ENCODE results near the gene ZNF821.
"Not testable (repeated sequence)": the region's sequence is repeated elsewhere in the genome, so short reads cannot be mapped to it uniquely, and the experiment has no call there.

The ZNF821 gene

DNA sequence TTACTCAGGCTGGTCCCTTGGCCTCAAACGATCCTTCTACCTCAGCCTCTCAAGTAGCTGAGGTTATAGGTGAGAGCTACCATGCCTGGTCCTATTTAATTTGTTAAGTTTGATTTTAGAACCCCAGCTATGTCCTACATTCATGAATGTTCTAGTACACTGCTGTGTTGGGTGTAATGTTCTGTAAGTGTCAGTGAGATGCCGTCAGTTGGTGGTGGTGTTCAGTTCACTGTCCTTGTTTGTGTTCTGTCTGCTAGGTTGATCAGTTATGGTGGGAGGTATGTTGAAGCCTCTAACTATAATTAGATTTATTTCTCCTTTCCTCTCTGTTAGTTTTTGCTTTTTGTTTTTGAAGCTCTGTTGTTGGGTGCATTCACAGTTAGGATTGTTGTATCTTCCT is 19.6 kb upstream of the ZNF821 start:
- in situ Hi-C loops (cut with MboI; ENCODE audit: low sequenced_read_pairs) = no loop called here

- in situ Hi-C loops (cut with MboI; ENCODE audit: low sequenced_read_pairs) = no loop called here
Measured at GRCh38 chr16:71902656-71903365, 18.8 kb upstream of the ZNF821 start.

GRCh38 chr16:71899171-71899570 is 15.2 kb upstream of the ZNF821 start:
- in situ Hi-C loops (cut with MboI; ENCODE audit: low sequenced_read_pairs) = no loop called here

DNA sequence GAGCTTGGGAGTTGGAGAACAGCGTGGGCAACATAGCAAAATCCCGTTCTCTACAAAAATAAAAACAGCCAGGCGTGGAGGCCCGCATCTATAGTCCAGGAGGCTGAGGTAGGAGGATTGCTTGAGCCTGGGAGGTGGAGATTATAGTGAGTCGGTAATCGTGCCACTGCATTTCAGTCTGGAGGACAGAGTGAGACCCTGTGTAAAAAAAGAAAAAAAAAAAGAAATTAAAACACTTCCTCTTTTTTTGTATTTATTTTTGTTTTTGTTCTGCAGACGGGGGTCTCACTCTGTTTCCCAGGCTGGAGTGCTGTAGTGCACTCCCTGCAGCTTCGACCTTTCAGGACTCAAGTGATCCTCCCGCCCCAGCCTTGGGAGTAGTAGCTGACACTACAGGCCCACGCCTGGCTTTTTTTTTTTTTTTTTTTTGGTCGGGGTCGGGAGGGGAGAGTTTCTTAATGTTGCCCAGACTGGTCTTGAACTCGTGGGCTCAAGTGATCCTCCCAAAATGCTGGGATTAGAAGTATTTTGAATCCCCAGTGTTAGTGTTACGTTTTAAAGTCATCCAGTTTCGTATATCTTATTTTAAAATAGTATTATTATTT is 12.9 kb upstream of the ZNF821 start:
- in situ Hi-C loops (cut with MboI; ENCODE audit: low sequenced_read_pairs) = no loop called here

DNA sequence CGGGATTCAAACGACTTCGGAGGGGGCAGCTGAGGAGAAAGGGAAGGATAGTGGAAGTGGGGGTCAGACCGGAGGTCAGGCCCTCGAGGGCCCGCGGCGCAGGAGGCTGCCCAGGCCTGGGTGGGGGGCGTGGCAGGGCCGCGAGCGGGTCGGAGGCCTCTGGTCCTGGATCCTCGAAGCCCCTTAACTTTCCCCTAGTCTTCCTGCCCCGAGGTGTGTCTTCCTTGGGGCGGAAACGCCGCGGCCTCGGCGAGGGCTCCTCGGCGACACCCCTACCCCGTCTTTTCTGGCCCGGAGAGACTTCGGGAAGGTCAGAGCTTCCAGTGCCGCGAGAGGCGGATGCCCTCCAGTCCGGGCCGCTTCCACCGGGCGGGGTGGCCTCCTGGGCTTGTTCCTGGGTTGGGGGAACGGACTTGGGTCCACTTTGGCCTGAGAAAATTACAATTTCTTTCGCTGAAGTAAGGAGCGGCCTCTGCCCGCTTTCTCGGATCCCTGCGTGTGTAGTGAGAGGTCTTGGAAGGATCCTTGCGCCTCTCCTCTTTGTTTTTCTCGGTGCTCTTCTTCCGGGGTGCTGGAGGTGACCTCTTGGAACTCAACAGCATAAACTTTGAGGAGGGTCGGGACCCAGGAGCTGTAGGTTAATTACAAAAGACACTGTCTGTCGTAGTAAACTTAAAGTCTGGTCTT is 11.8 kb upstream of the ZNF821 start:
- in situ Hi-C loops (cut with MboI; ENCODE audit: low sequenced_read_pairs) = no loop called here

DNA sequence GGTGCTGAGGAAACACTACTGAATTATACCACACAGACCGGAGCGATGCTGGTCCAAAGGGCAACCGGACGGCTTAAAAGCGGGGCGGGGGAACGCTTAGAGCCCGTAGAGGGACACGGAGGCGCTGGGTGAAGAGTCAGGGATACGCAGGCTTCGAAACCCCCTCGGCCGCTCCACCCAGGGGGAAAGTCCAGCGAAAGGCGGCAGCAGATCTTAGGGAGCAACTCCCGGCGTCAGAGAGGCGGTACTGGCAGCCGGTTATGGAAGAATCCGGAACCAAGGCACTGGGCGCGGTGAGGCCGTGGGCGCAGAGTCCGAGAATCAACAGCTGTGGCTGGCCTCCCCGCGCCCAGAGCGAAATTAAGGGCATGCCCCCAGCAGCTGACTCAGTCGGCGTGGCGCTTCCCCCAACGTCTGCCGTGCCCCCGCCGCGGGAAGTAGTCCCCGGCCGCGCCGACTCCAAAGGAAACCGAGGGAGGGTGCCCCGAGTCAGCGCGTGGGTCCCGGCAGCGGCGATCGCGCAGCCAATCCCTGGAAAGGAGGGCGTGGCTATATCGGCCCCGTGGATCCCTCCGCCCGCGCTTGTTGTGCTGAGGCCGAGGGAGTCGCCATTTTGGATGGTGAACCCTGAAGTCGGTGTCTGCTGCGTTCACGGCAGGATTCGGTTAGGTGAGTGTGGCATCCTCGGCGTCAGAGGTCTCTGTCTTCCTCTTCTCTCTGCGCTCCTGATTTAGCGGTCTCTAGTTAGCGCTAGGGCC is 11.1 kb upstream of the ZNF821 start, which contains the start of gene IST1:
IST1 (plus strand) TSS at position 611 of the 758 bp plus-strand sequence. CDS start 20,110 bp downstream, outside the sequence.
- in situ Hi-C loops (cut with MboI; ENCODE audit: low sequenced_read_pairs) = no loop called here

GRCh38 chr16:71894229-71894920 is 10.4 kb upstream of the ZNF821 start:
- in situ Hi-C loops (cut with MboI; ENCODE audit: low sequenced_read_pairs) = no loop called here

GRCh38 chr16:71893888-71894228 is 9.9 kb upstream of the ZNF821 start:
- in situ Hi-C loops (cut with MboI; ENCODE audit: low sequenced_read_pairs) = no loop called here

DNA sequence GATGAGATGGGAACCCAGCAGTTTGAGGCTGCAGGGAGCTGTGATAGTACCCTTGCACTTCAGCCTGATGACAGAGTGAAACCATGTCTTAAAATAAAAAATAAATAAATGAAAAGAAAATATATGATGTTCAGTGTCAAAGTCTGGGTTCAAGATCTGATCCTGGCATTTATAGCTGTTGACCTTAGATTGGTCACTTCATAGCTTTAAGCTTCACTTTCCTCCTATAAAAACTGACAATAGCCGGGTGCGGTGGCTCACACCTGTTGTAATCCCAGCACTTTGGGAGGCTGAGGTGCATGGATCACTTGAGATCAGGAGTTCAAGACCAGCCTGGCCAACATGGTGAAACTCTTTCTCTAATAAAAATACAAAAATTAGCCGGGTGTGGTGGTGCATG is 5.2 kb upstream of the ZNF821 start:
- in situ Hi-C loops (cut with MboI; ENCODE audit: low sequenced_read_pairs) = no loop called here

- in situ Hi-C loops (cut with MboI; ENCODE audit: low sequenced_read_pairs) = no loop called here
Measured at GRCh38 chr16:71885261-71885650, 1.3 kb upstream of the ZNF821 start.

GRCh38 chr16:71883168-71883848 is 674 bp downstream of the ZNF821 start:
- in situ Hi-C loops (cut with MboI; ENCODE audit: low sequenced_read_pairs) = no loop called here

DNA sequence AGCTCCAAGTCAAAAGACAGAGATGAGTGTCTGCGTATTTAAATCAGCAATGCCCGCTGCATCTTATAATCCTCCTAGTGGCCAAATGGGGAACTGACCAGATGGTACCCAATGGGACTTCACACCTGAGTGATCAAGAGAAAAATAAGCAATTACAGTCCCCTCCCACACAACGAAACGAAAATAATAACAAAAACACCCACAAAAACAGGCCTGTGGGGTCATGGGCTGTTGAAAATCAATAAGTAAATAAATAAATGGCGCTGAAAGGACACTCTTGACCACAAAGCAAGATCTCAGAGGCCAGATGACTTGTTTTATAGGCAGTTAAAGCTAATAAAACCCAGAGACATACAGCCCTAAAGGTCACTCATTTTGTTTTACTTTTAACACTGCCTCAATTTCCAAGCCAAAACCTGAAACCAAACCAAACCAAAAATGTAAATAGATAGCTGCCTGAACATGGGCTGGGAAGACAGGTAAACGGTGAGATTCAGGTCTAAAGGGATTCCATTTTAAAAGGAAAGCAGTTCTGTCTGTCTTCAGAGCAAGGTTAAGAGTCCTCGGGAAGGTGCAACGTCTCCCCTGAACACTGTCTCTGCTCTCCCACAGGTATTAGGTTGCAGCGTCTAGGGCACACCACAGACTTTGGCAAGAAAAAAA is 1.3 kb downstream of the ZNF821 start:
- in situ Hi-C loops (cut with MboI; ENCODE audit: low sequenced_read_pairs) = no loop called here

DNA sequence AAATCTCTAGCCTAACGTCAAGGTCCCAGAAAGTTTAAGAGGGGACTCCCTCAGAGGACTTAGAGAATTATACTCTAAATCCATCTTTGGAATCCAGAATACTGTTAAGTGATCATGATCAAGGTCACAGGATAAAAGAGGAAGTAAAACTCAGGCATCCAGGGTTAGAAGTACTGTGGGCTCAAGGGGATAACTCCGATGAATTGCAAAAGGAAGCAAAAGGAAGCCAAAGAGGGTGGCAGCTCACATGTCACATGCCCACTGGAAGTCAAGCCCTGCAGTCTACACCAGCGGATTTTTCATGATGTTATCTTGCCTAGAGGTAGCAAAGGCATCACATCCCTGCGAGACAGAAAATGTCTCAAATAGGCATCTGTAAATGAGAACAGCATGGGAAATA is 3.8 kb downstream of the ZNF821 start:
- in situ Hi-C loops (cut with MboI; ENCODE audit: low sequenced_read_pairs) = no loop called here

DNA sequence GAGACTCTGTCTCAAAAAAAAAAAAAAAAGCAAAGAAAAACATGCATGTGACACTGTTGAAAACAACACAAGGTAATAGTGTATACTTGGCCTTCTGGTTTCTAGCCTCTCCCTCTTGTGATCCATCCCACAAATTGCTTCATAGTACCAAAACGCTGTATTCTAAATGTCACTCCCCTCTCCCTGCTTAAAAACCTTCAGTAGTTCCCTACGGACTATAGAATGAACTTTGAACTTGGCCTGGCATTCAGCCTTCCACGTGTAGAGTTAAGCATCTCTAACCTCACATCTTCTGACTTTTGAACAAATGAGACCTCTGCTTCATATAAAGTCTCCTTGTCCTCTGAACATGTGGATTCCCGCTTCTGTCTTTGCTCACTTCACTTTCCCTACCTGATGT is 5.1 kb downstream of the ZNF821 start:
- in situ Hi-C loops (cut with MboI; ENCODE audit: low sequenced_read_pairs) = no loop called here

- in situ Hi-C loops (cut with MboI; ENCODE audit: low sequenced_read_pairs) = no loop called here
Measured at GRCh38 chr16:71873199-71873598, 10.8 kb downstream of the ZNF821 start.

- in situ Hi-C loops (cut with MboI; ENCODE audit: low sequenced_read_pairs) = no loop called here
Measured at GRCh38 chr16:71870818-71871217, 13.2 kb downstream of the ZNF821 start.

DNA sequence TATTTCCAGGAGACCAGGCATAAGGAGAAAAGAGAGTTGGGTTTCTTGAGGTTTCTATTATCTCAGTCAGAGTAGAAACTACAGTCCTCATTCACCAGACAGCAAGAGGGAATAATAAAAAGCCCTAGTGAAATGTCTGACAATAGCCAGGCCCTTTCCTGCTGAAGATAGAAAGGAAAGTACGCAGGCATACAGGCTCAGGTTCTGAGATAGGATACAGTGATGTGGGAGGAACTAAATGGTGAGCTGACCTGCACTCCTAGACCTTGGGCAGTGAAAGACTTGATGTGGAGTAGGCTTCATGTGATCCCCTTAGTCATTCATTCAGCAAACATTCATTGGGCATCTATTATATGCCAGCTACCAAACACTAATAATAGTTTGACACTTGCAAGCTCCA is 14.9 kb downstream of the ZNF821 start:
- in situ Hi-C loops (cut with MboI; ENCODE audit: low sequenced_read_pairs) = no loop called here

- in situ Hi-C loops (cut with MboI; ENCODE audit: low sequenced_read_pairs) = no loop called here
Measured at GRCh38 chr16:71867939-71868338, 16.0 kb downstream of the ZNF821 start.

DNA sequence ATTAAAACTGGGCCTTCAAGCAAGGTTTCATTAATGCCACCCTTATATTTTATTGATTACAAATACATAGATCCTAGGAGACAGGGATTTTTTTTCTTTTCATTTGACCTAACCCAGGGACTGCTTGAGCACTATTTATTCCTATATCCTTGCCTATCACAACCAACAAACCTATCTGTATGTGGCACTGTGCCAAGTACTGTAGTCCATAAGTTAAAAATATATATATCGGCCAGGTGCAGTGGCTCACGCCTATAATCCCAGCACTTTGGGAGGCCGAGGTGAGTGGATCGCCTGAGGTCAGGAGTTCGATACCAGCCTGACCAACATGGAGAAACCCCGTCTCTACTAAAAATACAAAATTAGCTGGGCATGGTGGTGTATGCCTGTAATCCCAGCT is 16.8 kb downstream of the ZNF821 start:
- in situ Hi-C loops (cut with MboI; ENCODE audit: low sequenced_read_pairs) = not testable (repeated sequence)

Measured in HL-60/S4 (cell line).